ENCODE measurements around the gene ILDR1.

Gene ILDR1

DNA sequence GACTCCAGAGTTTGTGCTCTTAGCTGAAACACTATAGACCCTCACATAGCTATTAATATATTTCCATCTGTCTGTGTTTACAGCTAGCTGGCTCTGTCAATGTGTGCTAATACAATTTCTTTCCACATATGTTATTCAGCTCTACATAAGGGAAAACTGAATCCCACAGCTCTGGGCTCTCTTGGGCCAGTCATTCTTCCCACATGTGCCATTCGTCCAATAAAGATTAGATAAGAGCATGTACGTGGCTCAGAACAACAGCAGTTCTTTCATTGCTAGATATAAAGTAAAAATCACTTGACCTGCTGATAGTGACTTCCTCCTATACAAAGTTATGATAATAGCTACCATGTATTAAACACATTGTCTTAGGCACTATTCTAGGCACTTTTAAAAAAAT is 2.8 kb upstream of the ILDR1 start:
- DNase-seq (ENCODE audit: low read depth) = no peak
- no peak for TF ChIP-seq MAX (IDR thresholded peaks at IDR 0.05; ENCODE audit: low read depth, low read length)
- no peak for TF ChIP-seq POLR2A (IDR thresholded peaks at IDR 0.05; ENCODE audit: extremely low read depth, insufficient read length)
- no peak for TF ChIP-seq CTCF (IDR thresholded peaks at IDR 0.05; ENCODE audit: low read depth, low read length)
- no peak for TF ChIP-seq MYC (IDR thresholded peaks at IDR 0.05; ENCODE audit: low read depth, low read length)
- no peak overlapping the region for H3K4me3 ChIP-seq (ENCODE audit: low read depth, low read length)

GRCh38 chr3:122023335-122023910 is 1.4 kb upstream of the ILDR1 start:
- TF ChIP-seq POLR2A (IDR thresholded peaks at IDR 0.05; ENCODE audit: extremely low read depth, insufficient read length) (no peak), MAX (IDR thresholded peaks at IDR 0.05; ENCODE audit: low read depth, low read length) (no peak), MYC (IDR thresholded peaks at IDR 0.05; ENCODE audit: low read depth, low read length) (no peak), CTCF (IDR thresholded peaks at IDR 0.05; ENCODE audit: low read depth, low read length) (no peak)
- no peak overlapping the region for H3K4me3 ChIP-seq (ENCODE audit: low read depth, low read length)
- DNase-seq (ENCODE audit: low read depth) = no peak

- no peak overlapping the region for H3K4me3 ChIP-seq (ENCODE audit: low read depth, low read length)
- DNase-seq (ENCODE audit: low read depth) = no peak
- TF ChIP-seq CTCF (IDR thresholded peaks at IDR 0.05; ENCODE audit: low read depth, low read length) = no peak
- no peak for TF ChIP-seq POLR2A (IDR thresholded peaks at IDR 0.05; ENCODE audit: extremely low read depth, insufficient read length)
- TF ChIP-seq MYC (IDR thresholded peaks at IDR 0.05; ENCODE audit: low read depth, low read length) = no peak
- no peak for TF ChIP-seq MAX (IDR thresholded peaks at IDR 0.05; ENCODE audit: low read depth, low read length)
These were observed 1.0 kb downstream of the ILDR1 start for GRCh38 chr3:122021037-122021436.

DNA sequence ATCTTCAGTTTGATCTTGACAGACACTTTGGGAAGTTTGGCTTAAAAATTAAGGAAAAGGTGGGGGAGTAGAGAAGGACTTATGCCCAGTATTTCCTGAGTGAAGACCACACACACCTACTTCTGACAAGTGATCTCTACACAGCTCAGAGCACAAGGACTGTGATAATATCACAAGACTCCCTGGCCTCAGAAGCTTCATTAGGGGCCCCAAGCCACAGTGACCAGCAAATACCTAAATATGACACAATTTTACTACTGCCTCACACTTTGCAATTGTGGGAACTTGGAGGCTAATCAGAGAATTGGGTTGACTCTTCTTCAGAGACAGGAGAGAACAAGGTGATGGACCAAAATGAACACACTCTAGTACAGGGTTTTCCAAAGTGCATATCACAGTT is 2.6 kb downstream of the ILDR1 start:
- H3K4me3 ChIP-seq (ENCODE audit: low read depth, low read length) = no peak overlapping the region
- DNase-seq (ENCODE audit: low read depth) = no peak
- TF ChIP-seq POLR2A (IDR thresholded peaks at IDR 0.05; ENCODE audit: extremely low read depth, insufficient read length) (no peak), MAX (IDR thresholded peaks at IDR 0.05; ENCODE audit: low read depth, low read length) (no peak)

DNA sequence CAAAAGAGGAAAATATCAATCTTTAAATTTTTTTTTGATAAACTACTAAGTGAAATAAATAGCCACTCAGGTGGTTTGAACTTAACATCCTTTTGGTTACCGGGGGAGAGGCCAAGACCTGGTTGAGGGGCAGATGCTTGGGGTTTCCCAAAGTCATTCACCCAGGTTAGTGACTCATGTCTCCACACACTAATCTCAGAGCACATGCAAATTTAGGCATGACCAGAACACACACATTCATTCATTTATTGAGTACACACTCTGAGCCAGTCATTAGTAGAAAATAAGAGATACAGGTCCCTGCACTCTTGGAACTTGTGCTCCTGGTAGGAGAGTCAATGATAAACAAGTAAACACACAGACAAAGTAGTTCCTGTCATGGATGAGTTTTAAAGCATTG is 7.3 kb downstream of the ILDR1 start:
- no peak overlapping the region for H3K4me3 ChIP-seq (ENCODE audit: low read depth, low read length)
- DNase-seq (ENCODE audit: low read depth) = no peak
- no peak for TF ChIP-seq MYC (IDR thresholded peaks at IDR 0.05; ENCODE audit: low read depth, low read length)
- TF ChIP-seq MAX (IDR thresholded peaks at IDR 0.05; ENCODE audit: low read depth, low read length) = no peak
- TF ChIP-seq CTCF (IDR thresholded peaks at IDR 0.05; ENCODE audit: low read depth, low read length) = no peak
- no peak for TF ChIP-seq POLR2A (IDR thresholded peaks at IDR 0.05; ENCODE audit: extremely low read depth, insufficient read length)

DNA sequence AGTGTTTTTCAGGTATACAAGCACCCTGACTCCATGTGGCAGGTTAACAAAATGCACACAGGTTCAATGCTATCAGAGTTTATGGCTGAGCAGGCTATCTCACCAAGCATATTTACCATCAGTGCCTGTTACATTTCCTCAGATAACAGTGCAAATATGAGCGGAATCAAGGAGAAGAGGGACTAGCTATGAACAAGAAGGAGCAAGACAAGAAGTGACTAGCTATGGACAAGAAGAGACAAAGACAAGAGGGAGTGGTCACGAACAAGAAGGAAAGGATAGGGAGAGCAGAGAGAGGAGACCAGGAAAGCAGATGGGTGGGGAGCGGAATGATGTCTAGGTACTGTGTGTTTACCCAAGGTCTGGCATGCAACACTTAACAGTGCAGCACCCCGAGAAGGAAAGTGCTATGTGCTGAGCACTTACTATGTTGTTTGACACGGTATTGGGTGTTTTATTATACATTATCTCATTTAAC is 8.6 kb downstream of the ILDR1 start:
- no peak overlapping the region for H3K4me3 ChIP-seq (ENCODE audit: low read depth, low read length)
- DNase-seq (ENCODE audit: low read depth) = no peak
- TF ChIP-seq MAX (IDR thresholded peaks at IDR 0.05; ENCODE audit: low read depth, low read length) (no peak), CTCF (IDR thresholded peaks at IDR 0.05; ENCODE audit: low read depth, low read length) (no peak)

Measured in NB4 (cell line).